IPS-NIHi7 (cell line): Measurements from ENCODE around the gene RABL2B.
"Not testable (repeated sequence)": the region's sequence is repeated elsewhere in the genome, so short reads cannot be mapped to it uniquely, and the experiment has no call there.

Source experiments
- DNase-seq: peaks from one replicate; pipeline ENCODE4 v3.0.0; 2012; ENCODE audit warnings: mixed read lengths; ENCODE audit errors: extremely low spot score

Gene RABL2B

GRCh38 chr22:50783033-50783879, at the start of gene RABL2B:
TSS of gene RABL2B (minus strand) at chr22:50783636. CDS start at chr22:50782294, 1,342 bp downstream.
- DNase-seq, result peak; percentile 87

DNA sequence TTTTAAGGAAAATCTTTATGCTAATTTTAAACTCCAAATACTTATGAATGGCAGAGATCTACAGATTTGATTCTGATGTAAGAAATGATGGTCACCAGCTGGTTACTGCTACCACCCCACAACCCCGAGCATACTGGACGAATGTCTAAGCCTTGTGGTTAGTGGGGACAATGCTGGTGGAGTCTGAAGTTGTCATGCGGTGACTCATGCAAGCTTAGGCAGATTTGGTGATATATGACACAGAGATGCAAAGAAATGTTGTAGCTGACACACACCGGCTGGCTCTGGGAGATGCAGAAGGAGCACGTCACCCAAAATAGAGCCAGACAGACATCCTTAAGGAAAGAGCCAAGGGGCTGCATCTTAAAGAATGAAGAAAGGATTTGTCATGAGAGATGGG, 3.5 kb upstream of the RABL2B start:
- not testable (repeated sequence) for DNase-seq

GRCh38 chr22:50785289-50785688, 1.9 kb upstream of the RABL2B start:
- DNase-seq, result not testable (repeated sequence)

GRCh38 chr22:50783880-50784276, 442 bp upstream of the RABL2B start:
- not testable (repeated sequence) for DNase-seq

DNA sequence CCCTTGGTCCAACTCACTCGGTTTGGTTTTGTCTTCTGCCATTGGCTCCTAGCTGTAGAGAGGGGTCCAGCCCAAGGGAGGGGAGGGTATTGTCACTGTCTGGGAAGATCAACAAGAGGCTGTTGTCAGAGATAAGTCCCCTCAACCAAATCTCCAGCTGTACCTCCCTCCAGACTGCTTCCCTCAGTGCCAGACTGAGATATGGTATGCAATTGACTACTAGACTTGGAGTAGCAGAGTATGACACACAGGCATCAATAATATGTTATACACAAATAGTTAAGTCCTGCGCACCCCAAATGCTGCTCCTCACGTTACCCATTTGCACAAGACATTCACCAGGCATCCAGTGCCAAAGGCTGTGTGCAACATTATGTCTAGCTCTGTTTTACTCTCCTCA, 1.2 kb downstream of the RABL2B start:
- DNase-seq, result not testable (repeated sequence)

- DNase-seq, result not testable (repeated sequence)
These were observed 3.2 kb downstream of the RABL2B start for GRCh38 chr22:50780244-50780643.

GRCh38 chr22:50777631-50778030, 5.8 kb downstream of the RABL2B start:
- not testable (repeated sequence) for DNase-seq

GRCh38 chr22:50775132-50775531, 8.3 kb downstream of the RABL2B start:
- DNase-seq, result peak; percentile 75

- DNase-seq, result not testable (repeated sequence)
These were observed 19.1 kb downstream of the RABL2B start for GRCh38 chr22:50764288-50764687.

- DNase-seq, result not testable (repeated sequence)
These were observed 21.6 kb downstream of the RABL2B start for GRCh38 chr22:50761829-50762228.

DNA sequence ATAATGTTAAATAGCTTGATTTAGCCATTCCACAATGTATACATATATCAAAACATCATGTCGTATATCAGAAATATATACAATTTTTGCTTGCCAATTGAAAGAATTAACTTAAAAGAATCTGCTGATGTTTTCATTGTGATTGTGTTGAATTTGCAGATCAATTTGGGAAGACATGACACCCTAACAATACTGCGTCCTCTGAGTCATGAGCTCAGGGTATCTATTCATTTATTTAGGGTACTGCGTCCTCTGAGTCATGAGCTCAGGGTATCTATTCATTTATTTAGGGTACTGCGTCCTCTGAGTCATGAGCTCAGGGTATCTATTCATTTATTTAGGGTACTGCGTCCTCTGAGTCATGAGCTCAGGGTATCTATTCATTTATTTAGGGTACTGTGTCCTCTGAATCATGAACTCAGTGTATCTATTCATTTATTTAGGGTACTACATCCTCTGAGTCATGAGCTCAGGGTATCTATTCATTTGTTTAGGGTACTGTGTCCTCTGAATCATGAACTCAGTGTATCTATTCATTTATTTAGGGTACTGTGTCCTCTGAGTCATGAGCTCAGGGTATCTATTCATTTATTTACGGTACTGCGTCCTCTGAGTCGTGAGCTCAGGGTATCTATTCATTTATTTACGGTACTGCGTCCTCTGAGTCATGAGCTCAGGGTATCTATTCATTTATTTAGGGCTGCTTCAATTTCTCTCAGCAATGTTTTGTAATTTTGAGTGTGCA, 23.7 kb downstream of the RABL2B start:
- not testable (repeated sequence) for DNase-seq

DNA sequence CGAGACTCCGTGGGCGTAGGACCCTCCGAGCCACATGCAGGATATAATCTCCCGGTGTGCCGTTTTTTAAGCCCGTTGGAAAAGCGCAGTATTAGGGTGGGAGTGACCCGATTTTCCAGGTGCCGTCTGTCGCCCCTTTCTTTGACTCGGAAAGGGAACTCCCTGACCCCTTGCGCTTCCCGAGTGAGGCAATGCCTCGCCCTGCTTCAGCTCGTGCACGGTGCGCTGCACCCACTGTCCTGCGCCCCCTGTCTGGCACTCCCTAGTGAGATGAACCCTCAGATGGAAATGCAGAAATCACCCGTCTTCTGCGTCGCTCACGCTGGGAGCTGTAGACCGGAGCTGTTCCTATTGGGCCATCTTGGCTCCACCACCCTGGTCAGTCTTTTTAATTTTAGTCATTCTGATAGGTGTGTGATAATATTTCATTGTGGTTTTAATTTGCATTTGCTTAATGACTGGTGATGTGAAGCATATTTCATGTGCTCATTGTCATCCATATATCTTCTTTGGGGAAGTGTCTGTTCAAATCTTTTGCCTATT, 26.4 kb downstream of the RABL2B start:
- DNase-seq, result not testable (repeated sequence)

DNA sequence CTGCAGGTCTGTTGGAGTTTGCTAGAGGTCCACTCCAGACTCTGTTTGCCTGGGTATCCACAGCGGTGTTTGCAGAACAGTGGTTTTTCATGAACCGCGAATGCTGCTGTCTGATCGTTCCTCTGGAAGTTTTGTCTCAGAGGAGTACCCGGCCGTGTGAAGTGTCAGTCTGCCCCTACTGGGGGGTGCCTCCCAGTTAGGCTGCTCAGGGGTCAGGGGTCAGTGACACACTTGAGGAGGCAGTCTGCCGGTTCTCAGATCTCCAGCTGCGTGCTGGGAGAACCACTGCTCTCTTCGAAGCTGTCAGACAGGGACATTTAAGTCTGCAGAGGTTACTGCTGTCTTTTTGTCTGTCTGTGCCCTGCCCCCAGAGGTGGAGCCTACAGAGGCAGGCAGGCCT, 27.0 kb downstream of the RABL2B start:
- DNase-seq, result not testable (repeated sequence)

DNA sequence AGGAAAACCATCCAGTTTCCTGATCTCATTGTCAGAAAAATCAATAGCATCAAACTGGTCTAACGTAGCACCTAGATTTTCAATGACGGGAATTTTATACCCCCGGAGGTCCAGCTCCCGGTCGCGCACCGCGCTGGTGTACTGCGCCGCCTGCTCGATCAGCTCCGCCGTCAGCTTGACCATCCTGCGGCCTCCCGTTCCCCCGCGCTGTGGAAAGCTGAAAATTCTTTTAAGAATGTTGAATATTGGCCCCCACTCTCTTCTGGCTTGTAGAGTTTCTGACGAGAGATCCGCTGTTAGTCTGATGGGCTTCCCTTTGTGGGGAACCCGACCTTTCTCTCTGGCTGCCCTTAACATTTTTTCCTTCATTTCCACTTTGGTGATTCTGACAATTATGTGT, 28.2 kb downstream of the RABL2B start:
- DNase-seq, result not testable (repeated sequence)

GRCh38 chr22:50749302-50750074, 33.9 kb downstream of the RABL2B start:
- not testable (repeated sequence) for DNase-seq

- DNase-seq, result not testable (repeated sequence)
These were observed 34.8 kb downstream of the RABL2B start for GRCh38 chr22:50748630-50749029.

DNA sequence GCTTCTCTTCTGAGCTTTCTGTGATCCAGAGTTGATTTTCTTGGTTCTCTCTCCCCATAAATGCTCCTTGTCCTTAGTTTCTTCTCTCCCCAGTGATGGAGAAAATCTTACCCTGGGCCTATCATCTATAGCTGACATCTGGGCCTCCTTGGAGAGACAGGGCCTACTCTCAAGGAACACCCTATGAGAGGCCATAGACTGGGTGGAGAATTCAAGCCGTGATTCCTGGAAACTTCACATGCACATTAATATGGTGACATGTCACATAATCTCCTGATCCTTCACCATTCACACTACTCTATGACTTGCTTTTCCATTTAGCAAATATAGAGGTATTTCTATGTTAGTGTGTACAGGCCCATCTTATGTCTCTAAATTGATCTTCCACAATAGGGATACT, 35.9 kb downstream of the RABL2B start:
- not testable (repeated sequence) for DNase-seq

- DNase-seq, result not testable (repeated sequence)
These were observed 39.0 kb downstream of the RABL2B start for GRCh38 chr22:50744424-50744823.

- not testable (repeated sequence) for DNase-seq
These were observed 42.7 kb downstream of the RABL2B start for GRCh38 chr22:50740714-50741113.

GRCh38 chr22:50739894-50740293, 43.5 kb downstream of the RABL2B start:
- no peak for DNase-seq

- DNase-seq, result no peak
These were observed 44.2 kb downstream of the RABL2B start for GRCh38 chr22:50739279-50739691.
